Parietal lobe (tissue), 2 donors: ENCODE results near the gene BCL2L12. TPM values are rescaled to one million over a fixed set of nuclear protein-coding genes. Genes with fewer than 3 reads are reported as not detected.

Experiments used
- small RNA-seq: library from RNA; depleted of rRNA; stranded (forward); fragments of <200 nt; gene quantifications from one replicate; pipeline ENCODE3, GENCODE V24; 2014; ENCODE audit warnings: low replicate concordance
- total RNA-seq: library from RNA; depleted of rRNA; stranded (reverse); fragments of >200 nt; gene quantifications from one replicate; pipeline ENCODE4 v1.2.3, GENCODE V29; 2014

BCL2L12 gene
- not detected for total RNA-seq

GRCh38 chr19:49665351-49666119 is at the start of gene BCL2L12, which contains the start of gene IRF3:
TSS of gene BCL2L12 (plus strand) at chr19:49665933. CDS start at chr19:49666693, 760 bp downstream.
TSS of gene IRF3 (minus strand) at chr19:49665857. CDS start at chr19:49664838, 1,019 bp downstream.

GRCh38 chr19:49640113-49640898 is 25.4 kb upstream of the BCL2L12 start, which contains the start of gene RRAS:
TSS of gene RRAS (minus strand) at chr19:49640143. CDS start at chr19:49640098, 45 bp downstream.

GRCh38 chr19:49641688-49642491 is 23.8 kb upstream of the BCL2L12 start, which contains the start of gene SCAF1:
TSS of gene SCAF1 (plus strand) at chr19:49642209. CDS start at chr19:49645027, 2,818 bp downstream.

GRCh38 chr19:49677231-49677900 is 11.6 kb downstream of the BCL2L12 start, which contains the start of gene PRMT1:
TSS of gene PRMT1 (plus strand) at chr19:49677271. CDS start at chr19:49677281, 10 bp downstream.

GRCh38 chr19:49689133-49690078 is 23.7 kb downstream of the BCL2L12 start, which contains the start of gene ADM5:
TSS of gene ADM5 (plus strand) at chr19:49689594. CDS start at chr19:49689838, 244 bp downstream.

GRCh38 chr19:49690656-49691242 is 25.0 kb downstream of the BCL2L12 start, which contains the start of gene CPT1C:
TSS of gene CPT1C (plus strand) at chr19:49691116. CDS start at chr19:49692253, 1,137 bp downstream.

Small RNA genes within 50 kb of the gene (small RNA-seq; reads per million reads assigned to genes)
- gene MIR5088 = not detected

Other genes starting within 250 kb of the BCL2L12 start
- gene PTH2, start 242.5 kb upstream of the BCL2L12 start, total RNA-seq = not detected
- gene GFY, start 240.5 kb upstream of the BCL2L12 start, total RNA-seq = not detected
- gene SLC17A7, start 224.4 kb upstream of the BCL2L12 start, total RNA-seq = 36.6 TPM
- gene PIH1D1, start 214.1 kb upstream of the BCL2L12 start, total RNA-seq = 62.9 TPM
- gene ALDH16A1, start 212.7 kb upstream of the BCL2L12 start, total RNA-seq = 7.5 TPM
- gene FLT3LG, start 191.7 kb upstream of the BCL2L12 start, total RNA-seq = not detected
- 2,146 TPM for gene RPL13A, start 178.3 kb upstream of the BCL2L12 start, total RNA-seq
- gene RPS11, start 169.5 kb upstream of the BCL2L12 start, total RNA-seq = 4,186 TPM
- 11.6 TPM for gene FCGRT, start 153.3 kb upstream of the BCL2L12 start, total RNA-seq
- 4.7 TPM for gene RCN3, start 137.9 kb upstream of the BCL2L12 start, total RNA-seq
- gene NOSIP, start 85.4 kb upstream of the BCL2L12 start, total RNA-seq = 32.9 TPM
- gene PRRG2, start 84.6 kb upstream of the BCL2L12 start, total RNA-seq = 0.94 TPM
- gene PRR12, start 74.8 kb upstream of the BCL2L12 start, total RNA-seq = 15.3 TPM
- gene RRAS, start 25.8 kb upstream of the BCL2L12 start, total RNA-seq = 0.94 TPM
- gene SCAF1, start 23.7 kb upstream of the BCL2L12 start, total RNA-seq = 18.8 TPM
- 11.3 TPM for gene IRF3, start 76 bp upstream of the BCL2L12 start, total RNA-seq
- gene PRMT1, start 11.3 kb downstream of the BCL2L12 start, total RNA-seq = 243 TPM
- 1.9 TPM for gene ADM5, start 23.7 kb downstream of the BCL2L12 start, total RNA-seq
- gene CPT1C, start 25.2 kb downstream of the BCL2L12 start, total RNA-seq = 58.5 TPM
- gene TSKS, start 97.4 kb downstream of the BCL2L12 start, total RNA-seq = not detected
- 70.7 TPM for gene AP2A1, start 101.1 kb downstream of the BCL2L12 start, total RNA-seq
- gene FUZ, start 147.4 kb downstream of the BCL2L12 start, total RNA-seq = 20.0 TPM
- gene MED25, start 152.4 kb downstream of the BCL2L12 start, total RNA-seq = 31.3 TPM
- gene PTOV1, start 185.2 kb downstream of the BCL2L12 start, total RNA-seq = 183 TPM
- 51.0 TPM for gene PNKP, start 201.6 kb downstream of the BCL2L12 start, total RNA-seq
- gene AKT1S1, start 211.4 kb downstream of the BCL2L12 start, total RNA-seq = 5.9 TPM
- gene TBC1D17, start 211.8 kb downstream of the BCL2L12 start, total RNA-seq = 14.4 TPM
- gene IL4I1, start 231.0 kb downstream of the BCL2L12 start, total RNA-seq = not detected